Activated CD4-positive, alpha-beta T cell treated with anti-CD3 and anti-CD28 coated beads for 48 hours (primary cell): ENCODE results near the gene BPI.
"Not testable (repeated sequence)": the region's sequence is repeated elsewhere in the genome, so short reads cannot be mapped to it uniquely, and the experiment has no call there.

ENCODE experiments used
- DNase-seq: peaks from one replicate; pipeline ENCODE4 v3.0.0-alpha.2; 2020

Gene BPI

GRCh38 chr20:38373231-38373867, 69.4 kb downstream of the BPI start:
- no peak for DNase-seq

DNA sequence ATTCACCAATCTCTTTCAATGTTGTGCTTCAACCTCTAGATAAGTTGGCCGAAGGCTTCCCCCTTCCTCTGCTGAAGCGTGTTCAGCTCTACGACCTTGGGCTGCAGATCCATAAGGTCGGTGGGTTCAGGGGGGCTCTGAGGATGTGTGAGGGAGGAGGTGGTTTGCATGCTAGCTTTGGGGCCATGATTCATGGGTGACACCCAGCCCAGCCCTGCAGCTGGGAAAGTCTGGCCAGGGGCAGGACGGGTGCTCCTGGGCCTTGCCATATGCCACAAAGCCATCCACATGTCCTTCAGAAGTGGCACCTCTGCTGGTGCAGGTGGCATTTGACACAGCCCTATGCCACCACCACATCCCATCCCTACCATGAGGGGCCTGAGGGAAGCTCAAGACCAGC, 69.9 kb downstream of the BPI start:
- no peak for DNase-seq

GRCh38 chr20:38377039-38377685, 73.2 kb downstream of the BPI start:
- no peak for DNase-seq

DNA sequence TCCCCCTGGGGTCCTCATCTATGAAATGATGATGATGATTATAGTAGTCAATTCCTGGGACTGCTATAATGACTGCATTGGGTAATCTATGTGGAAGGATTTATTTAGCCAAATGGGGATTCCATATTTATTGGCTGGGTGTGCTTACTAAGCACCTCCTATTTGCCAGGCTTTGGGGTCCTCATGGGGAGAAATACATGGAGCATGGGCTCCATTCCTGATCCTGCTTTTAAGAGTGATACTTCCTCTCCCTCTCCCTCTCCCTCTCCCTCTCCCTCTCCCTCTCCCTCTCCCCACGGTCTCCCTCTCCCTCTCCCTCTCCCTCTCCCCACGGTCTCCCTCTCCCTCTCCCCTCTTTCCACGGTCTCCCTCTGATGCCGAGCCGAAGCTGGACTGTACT, 73.9 kb downstream of the BPI start:
- not testable (repeated sequence) for DNase-seq

- no peak for DNase-seq
Observed at GRCh38 chr20:38383147-38383546, 79.2 kb downstream of the BPI start.

DNA sequence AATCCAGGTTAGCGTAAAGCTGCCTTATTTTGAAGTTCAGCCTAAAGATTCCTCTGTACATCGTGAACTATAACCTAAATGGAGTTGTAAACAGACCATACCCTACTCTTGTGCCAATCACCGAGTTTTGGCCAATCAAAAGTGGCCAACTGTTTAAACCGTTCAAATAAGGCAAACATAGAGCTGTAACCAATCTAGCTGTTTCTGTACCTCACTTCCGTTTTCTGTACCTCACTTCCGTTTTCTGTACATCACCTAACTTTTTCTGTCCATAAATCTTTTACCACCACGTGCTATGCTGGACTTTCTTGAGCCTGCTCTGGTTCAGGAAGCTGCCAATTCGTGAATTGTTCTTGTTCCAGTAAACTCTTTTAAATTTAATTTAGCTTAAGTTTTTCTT, 82.0 kb downstream of the BPI start:
- DNase-seq, result no peak

GRCh38 chr20:38386851-38387250, 82.9 kb downstream of the BPI start:
- no peak for DNase-seq
